Esophagus squamous epithelium (tissue), 4 donors: ENCODE results near the gene VSIG4.

Experiments
- POLR2A ChIP-seq, 4 donors: fragments of 450-650 bp; IDR thresholded peaks; one replicate each; pipeline ENCODE4 v1.6.1; 2017; ENCODE audit warnings: antibody characterized with exemption in 4 of 4, mild to moderate bottlenecking in 4 of 4, moderate library complexity in 3 of 4
- TF ChIP-seq, protein P1 (sequence below), 6 experiments: fragments of 450-650 bp in 4 of 6; fragments of 200-600 bp in 2 of 6; sonication (generic) in 2 of 6; IDR thresholded peaks; one replicate each; pipeline ENCODE4 v1.5.1; 2016 to 2019; ENCODE audit warnings: antibody characterized with exemption in 6 of 6, mild to moderate bottlenecking in 4 of 6, moderate library complexity in 4 of 6

DNA sequence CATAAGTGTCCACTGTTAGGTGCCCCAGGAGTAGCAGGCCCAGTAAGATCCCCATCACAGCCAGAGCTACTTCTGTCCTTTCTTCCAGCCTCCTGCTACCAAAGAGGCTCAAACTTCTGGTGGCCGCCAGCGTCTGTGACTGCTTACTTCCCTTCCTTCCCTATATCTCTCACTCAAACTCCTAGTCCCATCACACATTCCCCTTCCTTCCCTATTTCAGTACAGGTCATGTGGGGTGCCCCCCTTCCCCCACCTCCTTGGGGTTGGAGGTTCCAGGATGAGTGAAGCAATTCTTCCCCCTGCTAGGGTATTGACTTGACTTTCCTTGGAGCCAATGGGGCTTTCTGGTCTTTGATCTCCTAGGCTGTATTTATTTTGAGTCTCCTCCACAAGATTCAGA, at the start of gene VSIG4:
- TF ChIP-seq POLR2A (IDR thresholded peaks at IDR 0.05) = peak in 2 of 4 donors; percentile 35 to 37
- TF ChIP-seq, protein P1, sequence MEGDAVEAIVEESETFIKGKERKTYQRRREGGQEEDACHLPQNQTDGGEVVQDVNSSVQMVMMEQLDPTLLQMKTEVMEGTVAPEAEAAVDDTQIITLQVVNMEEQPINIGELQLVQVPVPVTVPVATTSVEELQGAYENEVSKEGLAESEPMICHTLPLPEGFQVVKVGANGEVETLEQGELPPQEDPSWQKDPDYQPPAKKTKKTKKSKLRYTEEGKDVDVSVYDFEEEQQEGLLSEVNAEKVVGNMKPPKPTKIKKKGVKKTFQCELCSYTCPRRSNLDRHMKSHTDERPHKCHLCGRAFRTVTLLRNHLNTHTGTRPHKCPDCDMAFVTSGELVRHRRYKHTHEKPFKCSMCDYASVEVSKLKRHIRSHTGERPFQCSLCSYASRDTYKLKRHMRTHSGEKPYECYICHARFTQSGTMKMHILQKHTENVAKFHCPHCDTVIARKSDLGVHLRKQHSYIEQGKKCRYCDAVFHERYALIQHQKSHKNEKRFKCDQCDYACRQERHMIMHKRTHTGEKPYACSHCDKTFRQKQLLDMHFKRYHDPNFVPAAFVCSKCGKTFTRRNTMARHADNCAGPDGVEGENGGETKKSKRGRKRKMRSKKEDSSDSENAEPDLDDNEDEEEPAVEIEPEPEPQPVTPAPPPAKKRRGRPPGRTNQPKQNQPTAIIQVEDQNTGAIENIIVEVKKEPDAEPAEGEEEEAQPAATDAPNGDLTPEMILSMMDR (IDR thresholded peaks at IDR 0.05) = no peak
